GM23338 (cell line): ENCODE data around the gene FYB2. TPM values are rescaled to one million over a fixed set of nuclear protein-coding genes. Genes with fewer than 3 reads are reported as not detected.

Experiments used
- ATAC-seq: fragments of 200-7000 bp; cut with Tn5 transposase; 3 replicates; pipeline ENCODE4 v1.9.1; 2020
- DNase-seq: peaks from one replicate; pipeline ENCODE4 v3.0.0-alpha.2; 2015; ENCODE audit warnings: low spot score
- H2AFZ ChIP-seq: fragments of 200-600 bp; sonication (generic); 2 replicates; pipeline ENCODE4 v1.8.0; 2016; ENCODE audit warnings: antibody characterized with exemption, mild to moderate bottlenecking, moderate library complexity
- H3F3A ChIP-seq: fragments of 200-600 bp; sonication (generic); replicated peaks from 2 replicates; pipeline ENCODE4 v1.8.0; 2017; ENCODE audit warnings: antibody characterized with exemption, mixed run types, low read depth
- H3K27ac ChIP-seq: fragments of 200-600 bp; sonication (generic); 2 replicates; pipeline ENCODE4 v1.6.1; 2016; ENCODE audit warnings: low read depth
- H3K27me3 ChIP-seq: fragments of 200-600 bp; sonication (generic); 2 replicates; pipeline ENCODE4 v1.8.0; 2016; ENCODE audit warnings: mild to moderate bottlenecking, mixed run types, moderate library complexity; ENCODE audit not compliant: insufficient read depth
- H3K36me3 ChIP-seq: fragments of 200-600 bp; sonication (generic); 2 replicates; pipeline ENCODE4 v1.8.0; 2016; ENCODE audit warnings: mild to moderate bottlenecking; ENCODE audit not compliant: insufficient read depth
- H3K4me1 ChIP-seq: fragments of 200-600 bp; sonication (generic); 2 replicates; pipeline ENCODE4 v1.8.0; 2016; ENCODE audit warnings: mild to moderate bottlenecking, moderate library complexity; ENCODE audit not compliant: insufficient read depth
- H3K4me2 ChIP-seq: fragments of 200-600 bp; sonication (generic); 2 replicates; pipeline ENCODE4 v1.7.1; 2017; ENCODE audit warnings: mixed run types
- H3K4me3 ChIP-seq: fragments of 200-600 bp; sonication (generic); 2 replicates; pipeline ENCODE4 v1.6.1; 2016; ENCODE audit warnings: mixed run types
- H3K79me2 ChIP-seq: fragments of 200-600 bp; sonication (generic); replicated peaks from 2 replicates; pipeline ENCODE4 v1.8.0; 2017; ENCODE audit warnings: mild to moderate bottlenecking; ENCODE audit not compliant: insufficient read depth
- H3K9me2 ChIP-seq: fragments of 200-600 bp; sonication (generic); 2 replicates; pipeline ENCODE4 v1.8.0; 2017; ENCODE audit not compliant: insufficient read depth
- H4K20me1 ChIP-seq: fragments of 200-600 bp; sonication (generic); replicated peaks from 2 replicates; pipeline ENCODE4 v1.8.0; 2017; ENCODE audit warnings: mild to moderate bottlenecking; ENCODE audit not compliant: insufficient read depth
- H3K27ac Mint-ChIP-seq: 2 replicates; pipeline ENCODE4 v1.8.0; 2020; ENCODE audit warnings: inconsistent platforms, mild to moderate bottlenecking, moderate library complexity, mixed read lengths
- H3K27me3 Mint-ChIP-seq: 3 replicates; pipeline ENCODE4 v1.8.0; 2022; ENCODE audit warnings: low read depth, mild to moderate bottlenecking, moderate library complexity, mixed read lengths, inconsistent platforms; ENCODE audit not compliant: insufficient read depth, poor library complexity
- H3K36me3 Mint-ChIP-seq: 3 replicates; pipeline ENCODE4 v1.8.0; 2021; ENCODE audit warnings: low read depth, mild to moderate bottlenecking, inconsistent platforms, moderate library complexity, mixed read lengths
- H3K4me1 Mint-ChIP-seq: 3 replicates; pipeline ENCODE4 v1.8.0; 2020; ENCODE audit warnings: mild to moderate bottlenecking, inconsistent platforms, mixed read lengths
- H3K4me3 Mint-ChIP-seq: 3 replicates; pipeline ENCODE4 v1.8.0; 2021; ENCODE audit warnings: moderate library complexity, mild to moderate bottlenecking, inconsistent platforms, mixed read lengths
- H3K9me3 Mint-ChIP-seq: 3 replicates; pipeline ENCODE4 v1.8.0; 2020; ENCODE audit warnings: moderate library complexity, mild to moderate bottlenecking, inconsistent platforms, mixed read lengths
- CREB1 ChIP-seq: fragments of 250-450 bp; sonication (Bioruptor Pico); IDR thresholded peaks from 2 replicates; pipeline ENCODE4 v1.5.0; 2020; ENCODE audit warnings: low read depth, mild to moderate bottlenecking, moderate library complexity
- CTCF ChIP-seq, 2 experiments: fragments of 200-600 bp in 1 of 2; sonication (generic) in 1 of 2; conservative IDR thresholded peaks; 2 replicates each; pipeline versions ENCODE4 v1.5.1 to v1.6.1; 2016 to 2017; ENCODE audit warnings: antibody characterized with exemption in 2 of 2, low read depth in 2 of 2, mild to moderate bottlenecking in 2 of 2, moderate library complexity in 1 of 2
- ETS1 ChIP-seq: IDR thresholded peaks from 2 replicates; pipeline ENCODE4 v1.6.1; 2016; ENCODE audit warnings: antibody characterized with exemption
- EZH2 ChIP-seq: fragments of 200-600 bp; sonication (generic); IDR thresholded peaks from one replicate; pipeline ENCODE4 v1.8.0; 2017; ENCODE audit warnings: antibody characterized with exemption, mild to moderate bottlenecking, low read depth; ENCODE audit not compliant: unreplicated experiment
- EZH2phosphoT487 ChIP-seq: fragments of 200-600 bp; sonication (generic); IDR thresholded peaks from one replicate; pipeline ENCODE4 v1.8.1; 2018; ENCODE audit warnings: antibody characterized with exemption; ENCODE audit not compliant: unreplicated experiment
- JUNB ChIP-seq: IDR thresholded peaks from one replicate; pipeline ENCODE4 v1.6.1; 2016; ENCODE audit warnings: antibody characterized with exemption; ENCODE audit not compliant: unreplicated experiment
- NANOG ChIP-seq: IDR thresholded peaks from 2 replicates; pipeline ENCODE4 v1.6.1; 2016; ENCODE audit warnings: antibody characterized with exemption, borderline replicate concordance
- POLR2AphosphoS5 ChIP-seq: IDR thresholded peaks from 2 replicates; pipeline ENCODE4 v1.6.1; 2016; ENCODE audit warnings: antibody characterized with exemption, low read depth
- REST ChIP-seq: IDR thresholded peaks from one replicate; pipeline ENCODE4 v1.6.1; 2018; ENCODE audit warnings: antibody characterized with exemption; ENCODE audit not compliant: unreplicated experiment
- STAT1 ChIP-seq: IDR thresholded peaks from one replicate; pipeline ENCODE4 v1.6.1; 2016; ENCODE audit warnings: antibody characterized with exemption; ENCODE audit not compliant: unreplicated experiment
- ZNF114 ChIP-seq: fragments of 250-450 bp; sonication (Bioruptor Pico); IDR thresholded peaks from 2 replicates; pipeline ENCODE4 v1.5.0; 2020; ENCODE audit warnings: mild to moderate bottlenecking, moderate library complexity
- ZNF331 ChIP-seq: fragments of 250-450 bp; sonication (Bioruptor Pico); IDR thresholded peaks from 2 replicates; pipeline ENCODE4 v1.5.0; 2020; ENCODE audit warnings: low read depth, mild to moderate bottlenecking, moderate library complexity
- ZNF462 ChIP-seq: fragments of 250-450 bp; sonication (Bioruptor Pico); IDR thresholded peaks from 2 replicates; pipeline ENCODE4 v1.5.0; 2020; ENCODE audit warnings: mild to moderate bottlenecking, moderate library complexity
- polyA plus RNA-seq: library from polyadenylated mRNA; unstranded; fragments of >200 nt; fragmentation: Nextera tagmentation; extraction: Ambion mirVana; gene quantifications from 2 replicates; pipeline ENCODE4 v1.2.1, GENCODE V29; 2016
- total RNA-seq: library from RNA; depleted of rRNA; stranded (reverse); fragments of >200 nt; shearing (Covaris generic); gene quantifications from 2 replicates; pipeline ENCODE4 v1.2.3, GENCODE V29; 2014

FYB2 gene
- total and polyA plus RNA-seq, 2 experiments from 2014 or later: 0.39 TPM; not detected in 1

- H3F3A ChIP-seq: no peaks in the 10 kb centered on the region
- no peak for TF ChIP-seq STAT1
- TF ChIP-seq EZH2phosphoT487: no peak
- TF ChIP-seq EZH2: no peak
- no peak for TF ChIP-seq JUNB
- TF ChIP-seq ETS1: no peak
- no peak for TF ChIP-seq POLR2AphosphoS5
- TF ChIP-seq CTCF (conservative IDR thresholded peaks at IDR 0.05; ENCODE audit: low read depth in 2 of 2): no peak
- TF ChIP-seq ZNF462 (CRISPR knock-in tag): no peak
- TF ChIP-seq REST: no peak
- TF ChIP-seq NANOG: no peak
- TF ChIP-seq ZNF114: no peak
- TF ChIP-seq ZNF331 (CRISPR knock-in tag): no peak
- TF ChIP-seq CREB1: no peak
- H3K4me1 ChIP-seq: peaks cover 7% of the 10 kb centered on the region; the same call in 1 of the 2 replicates
- H3K4me1 Mint-ChIP-seq: peaks cover 20% of the 10 kb centered on the region
- no peak for ATAC-seq
- H3K27me3 Mint-ChIP-seq: peaks cover 4% of the 10 kb centered on the region
- H3K4me3 ChIP-seq: no peak overlapping the region
- H4K20me1 ChIP-seq: 0 out of 2 replicates have a peak, but pooled peaks cover 4% of the 10 kb centered on the region
- peaks cover 11% of the 10 kb centered on the region for H3K9me2 ChIP-seq
- H3K4me3 Mint-ChIP-seq: no peak overlapping the region
- H3K27ac Mint-ChIP-seq: no peak overlapping the region
- no peaks in the 10 kb centered on the region for H3K36me3 Mint-ChIP-seq
- no peak overlapping the region for H3K27ac ChIP-seq
- no peaks in the 10 kb centered on the region for H3K79me2 ChIP-seq
- no peak for DNase-seq
- H3K27me3 ChIP-seq: no peaks in the 10 kb centered on the region
- H3K36me3 ChIP-seq: no peaks in the 10 kb centered on the region
- H3K4me2 ChIP-seq: no peak overlapping the region
- H3K9me3 Mint-ChIP-seq: no peaks in the 10 kb centered on the region
- no peak overlapping the region for H2AFZ ChIP-seq
Observed at GRCh38 chr1:56824271-56824670, 5.1 kb upstream of the FYB2 start.
